ENCODE data around the gene PDCD1.

Gene PDCD1

DNA sequence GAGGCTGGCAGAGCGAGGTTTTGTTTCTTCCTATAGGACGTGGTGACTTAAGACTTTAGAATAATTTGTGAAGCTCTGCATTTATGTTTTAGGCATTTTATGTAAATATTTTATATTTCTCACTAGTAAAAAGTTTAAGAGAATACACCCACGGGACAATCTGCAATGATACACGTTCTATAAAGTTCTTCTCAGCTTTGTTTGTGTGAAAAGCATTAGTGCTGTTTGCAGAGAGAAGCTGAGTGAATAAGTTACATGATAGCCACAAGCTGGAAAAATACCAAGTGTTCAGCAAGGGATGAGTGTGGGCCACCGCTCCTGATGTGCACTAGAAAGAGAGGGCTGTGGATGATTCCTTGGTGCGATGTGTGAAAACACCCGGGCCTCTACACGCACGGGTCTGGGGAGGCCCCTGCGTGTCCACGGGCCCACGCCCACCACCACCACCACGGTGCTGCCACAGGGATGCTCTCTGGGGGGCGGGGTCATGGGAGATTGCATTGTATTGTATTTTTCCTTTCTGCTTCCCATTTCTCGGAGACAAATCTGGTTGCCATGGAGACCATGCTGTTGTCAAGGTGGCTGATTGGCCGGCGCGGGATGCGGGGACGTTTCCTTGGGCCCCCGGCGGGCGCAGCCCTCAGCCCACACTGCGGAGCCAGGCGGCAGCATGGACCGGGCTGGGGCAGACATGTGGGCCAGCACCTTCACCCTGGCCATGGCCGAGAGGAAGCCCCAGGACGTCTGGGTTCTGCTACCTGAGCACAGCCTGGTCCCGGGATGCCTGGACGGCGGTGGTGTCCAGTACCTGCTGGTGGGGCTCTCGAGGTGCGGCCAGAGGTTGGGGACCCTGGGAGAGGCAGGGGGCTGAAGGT lies 10.6 kb upstream of the PDCD1 start, which contains the start of gene RTP5:
RTP5 (plus strand) TSS at position 643 of the 875 bp plus-strand sequence; CDS start at position 671, 28 bp downstream.
- Histone ChIP-seq H3K27ac (peak within 1 kb of the TSS in 4 of 11 experiments; percentile 15 to 69 (median 46); a peak in 5 of 22 replicates), H3K4me1 (peaks cover 73 to 95% (median 86%) of the 10 kb centered on the region in 10 experiments), H3K4me2 (peak within 1 kb of the TSS; percentile 80 to 100 (median 98)), H3K4me3 (no peak within 1 kb of the TSS), H3K36me3 (no peaks in the 10 kb centered on the region), H3K9me3 (replicated peaks in 1 of 11) (peaks cover 7 to 8% (median 7%) of the 10 kb centered on the region in 11 experiments; a peak in 21 of 22 replicates), H3K9ac (peak within 1 kb of the TSS in 7 of 11 experiments; percentile 12 to 66 (median 46); a peak in 7 of 22 replicates), H3K27me3 (peaks cover 0 to 73% (median 4%) of the 10 kb centered on the region in 11 experiments; a peak in 12 of 22 replicates), H4K20me1 (peaks cover 0 to 24% (median 6%) of the 10 kb centered on the region in 11 experiments; a peak in 5 of 22 replicates)
- no peak for TF ChIP-seq Cebpa-rat (IDR thresholded peaks at IDR 0.05)

DNA sequence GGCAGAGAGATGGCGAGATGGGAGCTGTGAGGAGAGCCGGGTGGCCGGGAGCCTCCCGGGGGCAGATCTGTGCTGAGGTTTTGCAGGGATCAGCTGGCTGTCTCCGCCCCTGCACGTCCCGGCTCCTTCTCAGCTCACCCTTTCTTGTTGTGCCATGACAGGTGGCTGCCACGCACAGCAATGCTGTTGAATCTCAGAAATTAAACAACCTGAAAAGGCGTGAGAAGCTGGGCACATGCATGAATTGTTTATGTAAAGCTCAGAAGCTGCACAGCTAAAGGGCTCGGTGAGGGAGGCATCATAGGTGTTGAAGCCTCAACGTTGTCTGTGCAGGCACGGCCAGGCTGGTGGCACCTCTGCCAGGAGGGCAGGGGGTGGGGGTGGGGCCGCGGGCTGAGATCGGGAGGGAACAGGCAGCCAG lies 10.0 kb upstream of the PDCD1 start:
- Histone ChIP-seq H3K9me3 (replicated peaks in 1 of 11) (peaks cover under 1 to 1% (median under 1%) of the 10 kb centered on the region in 11 experiments; a peak in 15 of 22 replicates), H3K9ac (0 out of 22 replicates have a peak overlapping the region, but pooled peaks of 1 of the 11 experiments have one; percentile 23), H3K27me3 (peaks cover 0 to 75% (median 4%) of the 10 kb centered on the region in 11 experiments; a peak in 13 of 22 replicates), H3K4me2 (peak overlapping the region in 10 of 11 experiments; percentile 47 to 100 (median 98); a peak in 20 of 22 replicates), H3K36me3 (no peaks in the 10 kb centered on the region), H3K27ac (no peak overlapping the region; a peak in 1 of 22 replicates), H3K4me1 (peaks cover 80 to 95% (median 92%) of the 10 kb centered on the region in 10 experiments), H4K20me1 (peaks cover 0 to 24% (median 6%) of the 10 kb centered on the region in 11 experiments; a peak in 5 of 22 replicates), H3K4me3 (no peak overlapping the region)
- TF ChIP-seq Cebpa-rat (IDR thresholded peaks at IDR 0.05) = no peak

DNA sequence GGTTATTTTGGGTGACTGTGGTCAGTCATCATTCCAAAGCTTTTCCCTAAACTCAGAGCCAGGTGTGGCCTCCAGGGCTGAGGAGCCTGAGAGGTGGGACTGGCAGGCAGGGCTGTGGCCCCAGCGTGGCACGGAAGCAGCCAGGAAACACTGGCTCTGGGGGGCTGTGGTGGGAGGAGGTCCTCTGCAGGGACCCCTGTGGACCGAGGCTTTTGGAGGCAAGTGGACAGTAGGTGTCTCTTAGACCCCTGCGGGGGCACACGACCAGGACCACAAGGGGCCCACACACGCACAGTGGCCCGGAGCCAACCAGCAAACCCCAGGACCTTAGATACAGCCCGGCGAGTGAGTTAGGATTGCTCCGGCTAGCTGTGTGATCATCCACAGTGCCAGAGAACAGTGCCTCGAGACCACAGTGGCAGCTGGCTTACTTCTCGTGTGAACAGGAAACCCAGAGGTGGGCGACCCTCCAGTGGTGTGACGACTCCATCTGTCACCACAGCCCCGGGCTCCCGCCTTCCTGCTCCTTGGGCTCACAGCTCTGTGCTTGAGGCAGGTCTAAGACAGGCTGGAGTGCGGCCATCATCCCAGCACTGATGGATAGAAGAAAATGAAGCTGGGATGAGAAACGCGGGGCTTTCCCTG lies 9.2 kb upstream of the PDCD1 start:
- peaks cover 0 to 75% (median 8%) of the 10 kb centered on the region in 11 experiments; a peak in 13 of 22 replicates for H3K27me3 ChIP-seq
- peak overlapping the region in 4 of 11 experiments; percentile 23 to 59 (median 39); a peak in 5 of 22 replicates for H3K9ac ChIP-seq
- no peak for TF ChIP-seq Cebpa-rat (IDR thresholded peaks at IDR 0.05)
- H3K4me1 ChIP-seq = peaks cover 87 to 100% (median 99%) of the 10 kb centered on the region in 10 experiments
- H3K4me3 ChIP-seq = no peak overlapping the region
- peaks cover 0 to 24% (median 6%) of the 10 kb centered on the region in 11 experiments; a peak in 5 of 22 replicates for H4K20me1 ChIP-seq
- H3K27ac ChIP-seq = peak overlapping the region in 4 of 11 experiments; percentile 39 to 43 (median 41); a peak in 4 of 22 replicates
- H3K36me3 ChIP-seq = no peaks in the 10 kb centered on the region
- H3K9me3 ChIP-seq (replicated peaks in 1 of 11) = no peaks in the 10 kb centered on the region
- peak overlapping the region; percentile 47 to 100 (median 98) for H3K4me2 ChIP-seq

DNA sequence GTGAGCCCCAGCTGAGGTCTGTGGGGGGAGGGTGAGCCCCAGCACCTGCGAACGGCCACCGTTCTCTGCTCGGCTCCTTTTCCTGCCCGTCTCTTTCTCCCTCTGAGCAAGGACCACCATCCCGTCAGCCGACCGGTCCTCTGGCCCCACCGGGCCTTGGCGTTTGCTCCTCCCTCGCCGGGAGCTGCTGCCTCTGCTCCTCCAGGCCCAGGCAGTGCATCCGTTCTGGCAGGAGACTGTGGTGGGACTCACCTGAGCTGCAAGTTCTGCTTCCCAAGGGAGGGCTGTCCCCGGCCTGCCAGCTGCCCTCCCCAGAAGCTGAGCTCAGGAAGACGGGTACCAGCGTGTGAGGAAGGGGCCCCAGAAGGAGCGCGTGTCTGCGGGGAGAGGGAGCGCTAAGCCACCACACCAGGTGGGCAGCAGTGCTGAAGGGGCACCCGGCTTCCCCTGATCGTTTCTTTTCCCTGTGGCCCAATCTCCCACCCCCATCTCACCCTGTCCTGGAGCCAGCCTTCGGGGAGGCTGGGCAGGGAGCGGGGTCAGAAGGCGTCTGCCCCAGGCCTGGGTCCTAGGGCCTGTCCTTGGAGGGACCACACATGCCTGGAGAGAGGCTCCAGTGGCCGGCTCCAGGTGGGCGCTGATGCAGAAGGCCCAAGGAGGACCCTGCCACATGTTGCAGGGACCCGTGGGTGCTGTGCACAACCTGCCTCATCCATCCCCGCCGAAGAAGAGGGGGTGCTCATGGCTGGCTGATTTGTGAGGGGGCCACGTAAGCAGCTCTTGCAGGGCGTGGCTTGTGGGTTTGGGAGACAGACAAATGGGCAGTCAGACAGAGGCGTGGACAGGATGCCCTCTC lies 8.3 kb upstream of the PDCD1 start:
- Histone ChIP-seq H3K36me3 (no peaks in the 10 kb centered on the region), H3K4me1 (peaks cover 91 to 100% (median 99%) of the 10 kb centered on the region in 10 experiments), H3K9me3 (replicated peaks in 1 of 11) (no peaks in the 10 kb centered on the region), H3K4me2 (peak overlapping the region; percentile 47 to 100 (median 98)), H3K9ac (peak overlapping the region in 4 of 11 experiments; percentile 23 to 59 (median 39); a peak in 5 of 22 replicates), H4K20me1 (peaks cover 0 to 24% (median 6%) of the 10 kb centered on the region in 11 experiments; a peak in 5 of 22 replicates), H3K4me3 (no peak overlapping the region; a peak in 1 of 20 replicates), H3K27ac (peak overlapping the region in 3 of 11 experiments; percentile 0 to 40 (median 11); a peak in 3 of 22 replicates), H3K27me3 (peaks cover 0 to 66% (median 9%) of the 10 kb centered on the region in 11 experiments; a peak in 13 of 22 replicates)
- no peak for TF ChIP-seq Cebpa-rat (IDR thresholded peaks at IDR 0.05)

DNA sequence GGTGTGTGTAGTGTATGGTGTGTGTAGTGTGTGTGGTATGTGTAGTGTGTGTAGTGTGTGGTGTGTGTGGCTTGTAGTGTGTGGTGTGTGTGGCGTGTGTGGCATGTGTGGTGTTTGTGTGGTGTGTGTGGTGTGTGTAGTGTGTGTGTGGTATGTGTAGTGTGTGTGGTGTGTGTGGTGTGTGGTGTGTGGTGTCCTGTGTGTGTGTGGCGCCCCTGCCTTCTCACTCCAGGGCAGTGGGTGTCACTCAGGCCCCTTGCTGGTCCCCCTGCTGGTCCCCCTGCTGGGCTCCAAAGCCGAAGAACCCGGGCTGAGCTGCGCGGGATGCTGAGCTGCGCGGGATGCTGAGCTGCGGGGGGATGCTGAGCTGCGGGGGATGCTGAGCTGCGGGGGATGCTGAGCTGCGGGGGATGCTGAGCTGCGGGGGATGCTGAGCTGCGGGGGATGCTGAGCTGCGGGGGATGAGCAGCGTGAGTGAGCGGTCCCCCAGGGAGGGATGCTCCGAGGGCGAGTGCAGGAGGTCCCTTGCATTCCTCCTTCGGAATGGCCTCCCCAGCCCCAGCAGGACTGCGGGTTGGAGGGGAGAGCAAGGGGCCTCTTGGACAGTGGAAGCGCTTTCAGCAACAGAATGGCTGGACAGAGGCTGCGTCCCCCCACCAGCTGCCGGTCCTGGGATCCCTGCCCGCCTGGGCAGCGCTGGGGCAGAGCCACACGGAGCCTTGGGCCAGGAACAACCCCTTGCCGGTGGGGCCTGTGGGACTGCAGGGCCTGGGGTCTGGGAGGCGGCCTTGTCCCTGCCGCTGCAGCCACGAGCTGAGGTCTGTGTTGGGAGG lies 7.5 kb upstream of the PDCD1 start:
- no peaks in the 10 kb centered on the region for H3K9me3 ChIP-seq (replicated peaks in 1 of 11)
- H3K27ac ChIP-seq = peak overlapping the region in 3 of 11 experiments; percentile 11 to 90 (median 69); a peak in 2 of 22 replicates
- no peak for TF ChIP-seq Cebpa-rat (IDR thresholded peaks at IDR 0.05)
- H3K4me2 ChIP-seq = peak overlapping the region in 10 of 11 experiments; percentile 58 to 100 (median 98); a peak in 20 of 22 replicates
- peaks cover 0 to 18% (median 4%) of the 10 kb centered on the region in 11 experiments; a peak in 5 of 22 replicates for H4K20me1 ChIP-seq
- H3K4me1 ChIP-seq = peaks cover 91 to 100% (median 99%) of the 10 kb centered on the region in 10 experiments
- no peak overlapping the region; a peak in 1 of 20 replicates for H3K4me3 ChIP-seq
- peak overlapping the region in 3 of 11 experiments; percentile 13 to 59 (median 23); a peak in 3 of 22 replicates for H3K9ac ChIP-seq
- H3K27me3 ChIP-seq = peaks cover 0 to 58% (median 9%) of the 10 kb centered on the region in 11 experiments; a peak in 13 of 22 replicates
- H3K36me3 ChIP-seq = no peaks in the 10 kb centered on the region

DNA sequence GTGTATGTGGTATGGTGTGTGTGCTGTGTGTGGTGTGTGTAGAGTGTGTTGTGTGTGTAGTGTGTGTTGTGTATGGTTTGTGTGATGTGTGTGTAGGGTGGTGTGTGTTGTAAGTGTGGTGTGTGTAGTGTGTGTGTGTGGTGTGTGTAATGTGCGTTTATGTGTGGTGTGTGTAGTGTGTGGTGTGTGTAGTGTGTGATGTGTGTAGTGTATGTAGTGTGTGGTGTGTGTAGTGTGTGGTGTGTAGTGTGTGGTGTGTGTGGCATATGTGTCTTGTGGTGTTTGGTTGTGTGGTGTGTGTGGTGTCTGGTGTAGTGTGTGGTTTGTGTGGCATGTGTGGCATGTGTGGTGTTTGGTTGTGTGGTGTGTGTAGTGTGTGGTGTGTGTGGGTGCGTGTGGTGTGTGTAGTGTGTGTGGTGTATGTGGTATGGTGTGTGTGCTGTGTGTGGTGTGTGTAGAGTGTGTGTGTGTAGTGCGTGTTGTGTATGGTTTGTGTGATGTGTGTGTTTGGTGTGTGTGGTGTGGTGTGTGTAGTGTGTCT lies 6.8 kb upstream of the PDCD1 start:
- Histone ChIP-seq H4K20me1 (peaks cover 0 to 11% (median 0%) of the 10 kb centered on the region in 11 experiments; a peak in 3 of 22 replicates), H3K36me3 (no peaks in the 10 kb centered on the region), H3K27me3 (peaks cover 0 to 51% (median 9%) of the 10 kb centered on the region in 11 experiments; a peak in 13 of 22 replicates), H3K27ac (peak overlapping the region in 5 of 11 experiments; percentile 57 to 90 (median 71); a peak in 5 of 22 replicates), H3K4me3 (no peak overlapping the region), H3K9ac (no peak overlapping the region), H3K4me2 (peak overlapping the region in 9 of 11 experiments; percentile 97 to 100 (median 99); a peak in 17 of 22 replicates), H3K9me3 (replicated peaks in 1 of 11) (no peaks in the 10 kb centered on the region), H3K4me1 (peaks cover 91 to 100% (median 99%) of the 10 kb centered on the region in 10 experiments)
- no peak for TF ChIP-seq Cebpa-rat (IDR thresholded peaks at IDR 0.05)
